ENCODE measurements around the gene FOXO6.

FOXO6 gene

GRCh38 chr1:41367288-41367642 lies 6.0 kb downstream of the FOXO6 start:
- DNase-seq (ENCODE audit: low spot score), result no peak

GRCh38 chr1:41368366-41368765 lies 7.1 kb downstream of the FOXO6 start:
- DNase-seq (ENCODE audit: low spot score), result peak; percentile 41

GRCh38 chr1:41368801-41369200 lies 7.6 kb downstream of the FOXO6 start:
- DNase-seq (ENCODE audit: low spot score), result no peak

GRCh38 chr1:41369531-41369930 lies 8.3 kb downstream of the FOXO6 start:
- no peak for DNase-seq (ENCODE audit: low spot score)

- no peak for DNase-seq (ENCODE audit: low spot score)
These were observed 9.0 kb downstream of the FOXO6 start for GRCh38 chr1:41370225-41370624.

- no peak for DNase-seq (ENCODE audit: low spot score)
These were observed 9.7 kb downstream of the FOXO6 start for GRCh38 chr1:41370756-41371420.

- DNase-seq (ENCODE audit: low spot score), result peak; percentile 73
These were observed 10.7 kb downstream of the FOXO6 start for GRCh38 chr1:41371630-41372599.

GRCh38 chr1:41372600-41372993 lies 11.4 kb downstream of the FOXO6 start:
- no peak for DNase-seq (ENCODE audit: low spot score)

GRCh38 chr1:41373373-41373772 lies 12.1 kb downstream of the FOXO6 start:
- DNase-seq (ENCODE audit: low spot score), result no peak

- DNase-seq (ENCODE audit: low spot score), result no peak
These were observed 13.5 kb downstream of the FOXO6 start for GRCh38 chr1:41374711-41375110.

- DNase-seq (ENCODE audit: low spot score), result no peak
These were observed 16.2 kb downstream of the FOXO6 start for GRCh38 chr1:41377397-41377796.

GRCh38 chr1:41378222-41378621 lies 17.0 kb downstream of the FOXO6 start:
- no peak for DNase-seq (ENCODE audit: low spot score)

GRCh38 chr1:41378999-41379737 lies 17.9 kb downstream of the FOXO6 start:
- peak; percentile 69 for DNase-seq (ENCODE audit: low spot score)

GRCh38 chr1:41379738-41380130 lies 18.5 kb downstream of the FOXO6 start:
- peak; percentile 49 for DNase-seq (ENCODE audit: low spot score)

GRCh38 chr1:41380195-41380594 lies 19.0 kb downstream of the FOXO6 start:
- no peak for DNase-seq (ENCODE audit: low spot score)

GRCh38 chr1:41380979-41381691 lies 19.9 kb downstream of the FOXO6 start:
- DNase-seq (ENCODE audit: low spot score), result peak; percentile 81

GRCh38 chr1:41381692-41382479 lies 20.7 kb downstream of the FOXO6 start:
- DNase-seq (ENCODE audit: low spot score), result peak; percentile 28

- DNase-seq (ENCODE audit: low spot score), result no peak
These were observed 21.4 kb downstream of the FOXO6 start for GRCh38 chr1:41382480-41383090.

- peak; percentile 69 for DNase-seq (ENCODE audit: low spot score)
These were observed 22.0 kb downstream of the FOXO6 start for GRCh38 chr1:41383094-41383852.

GRCh38 chr1:41384579-41384978 lies 23.3 kb downstream of the FOXO6 start:
- DNase-seq (ENCODE audit: low spot score), result no peak

Data from NAMALWA (cell line).